Gastrocnemius medialis (tissue), 4 donors: Measurements from ENCODE around the gene SPI1.

ENCODE experiments used
- CTCF ChIP-seq, 5 experiments: fragments of 450-650 bp in 3 of 5; fragments of 200-600 bp in 2 of 5; sonication (generic) in 2 of 5; IDR thresholded peaks in 4 of 5; conservative IDR thresholded peaks in 1 of 5; 1 replicate in 4 of 5; 2 replicates in 1 of 5; pipeline ENCODE4 v1.5.1; 2016 to 2019; ENCODE audit warnings: antibody characterized with exemption in 5 of 5, mild to moderate bottlenecking in 3 of 5, moderate library complexity in 3 of 5
- POLR2A ChIP-seq, 2 donors: fragments of 450-650 bp; IDR thresholded peaks; one replicate each; pipeline ENCODE4 v1.6.1; 2017; ENCODE audit warnings: antibody characterized with exemption in 2 of 2, mild to moderate bottlenecking in 2 of 2, moderate library complexity in 2 of 2

GRCh38 chr11:47306484-47306844 lies 71.9 kb downstream of the SPI1 start:
- TF ChIP-seq CTCF (IDR thresholded peaks at IDR 0.05 in 4 of 5, conservative IDR thresholded peaks at IDR 0.05 in 1 of 5): no peak
- TF ChIP-seq POLR2A (IDR thresholded peaks at IDR 0.05): no peak
